Ascending aorta (tissue), 2 donors: Measurements from ENCODE around the gene CD99. TPM values are rescaled to one million over a fixed set of nuclear protein-coding genes. Genes with fewer than 3 reads are reported as not detected.
"Not testable (repeated sequence)": the region's sequence is repeated elsewhere in the genome, so short reads cannot be mapped to it uniquely, and the experiment has no call there.

ENCODE experiments used
- DNase-seq, 2 donors: peaks; one replicate each; pipeline ENCODE4 v3.0.0-alpha.2; 2019; ENCODE audit warnings: low spot score in 2 of 2
- H3K27ac ChIP-seq, 2 donors: fragments of 200-600 bp; sonication (generic); one replicate each; pipeline ENCODE4 v1.5.1; 2016 to 2017; ENCODE audit warnings: mild to moderate bottlenecking in 1 of 2
- H3K27me3 ChIP-seq: fragments of 200-600 bp; sonication (generic); one replicate; pipeline ENCODE4 v1.5.1; 2017
- H3K36me3 ChIP-seq, 2 donors: fragments of 200-600 bp; sonication (generic); one replicate each; pipeline ENCODE4 v1.5.1; 2016
- H3K4me1 ChIP-seq, 2 donors: fragments of 200-600 bp; sonication (generic); one replicate each; pipeline ENCODE4 v1.5.1; 2016 to 2017; ENCODE audit warnings: mild to moderate bottlenecking in 1 of 2
- H3K4me3 ChIP-seq, 2 donors: fragments of 200-600 bp; sonication (generic); one replicate each; pipeline ENCODE4 v1.5.1; 2016 to 2017; ENCODE audit warnings: mild to moderate bottlenecking in 1 of 2
- H3K9me3 ChIP-seq, 2 donors: fragments of 200-600 bp; sonication (generic); one replicate each; pipeline ENCODE4 v1.5.1; 2016
- CTCF ChIP-seq, 3 experiments: fragments of 200-600 bp in 2 of 3; fragments of 450-650 bp in 1 of 3; sonication (generic) in 2 of 3; IDR thresholded peaks; one replicate each; pipeline ENCODE4 v1.5.1; 2016 to 2019; ENCODE audit warnings: antibody characterized with exemption in 3 of 3, mild to moderate bottlenecking in 1 of 3, moderate library complexity in 1 of 3
- intact Hi-C: fragments of 100-400 bp; cut with DNase I; formaldehyde crosslinking; loops from one replicate; pipeline ENCODE4 v1.15.1; 2023
- total RNA-seq: library from RNA; depleted of rRNA; stranded (reverse); fragments of >200 nt; gene quantifications from one replicate; pipeline ENCODE4 v1.1.0, GENCODE V29; 2016

The CD99 gene
- total RNA-seq, 1 donor from 2014 or later: 262 TPM

- DNase-seq: no peak
- Histone ChIP-seq H3K27me3 (no peaks in the 10 kb centered on the region), H3K9me3 (no peaks in the 10 kb centered on the region), H3K36me3 (peaks cover 89 to 96% of the 10 kb centered on the region in 2 donors), H3K4me3 (no peak overlapping the region), H3K27ac (no peak overlapping the region), H3K4me1 (no peaks in the 10 kb centered on the region)
- TF ChIP-seq CTCF (IDR thresholded peaks at IDR 0.05): no peak
- intact Hi-C loops: no loop called here
Observed at GRCh38 chrX:2723286-2723879, 32.3 kb downstream of the CD99 start.

- H3K4me1 ChIP-seq, H3K27ac ChIP-seq, H3K27me3 ChIP-seq, H3K9me3 ChIP-seq, intact Hi-C loops, DNase-seq, H3K4me3 ChIP-seq: not testable (repeated sequence)
- H3K36me3 ChIP-seq: peaks cover 71 to 95% of the 10 kb centered on the region in 2 donors
Observed at GRCh38 chrX:2727264-2727663, 36.2 kb downstream of the CD99 start.

- DNase-seq: no peak
- Histone ChIP-seq H3K9me3 (no peaks in the 10 kb centered on the region), H3K27ac (no peak overlapping the region), H3K27me3 (no peaks in the 10 kb centered on the region), H3K4me3 (no peak overlapping the region), H3K36me3 (peaks cover 38 to 86% of the 10 kb centered on the region in 2 donors), H3K4me1 (no peaks in the 10 kb centered on the region)
- intact Hi-C loops: no loop called here
- TF ChIP-seq CTCF (IDR thresholded peaks at IDR 0.05): no peak
Observed at GRCh38 chrX:2732076-2732475, 41.0 kb downstream of the CD99 start.

GRCh38 chrX:2732649-2733048, 41.6 kb downstream of the CD99 start:
- no peaks in the 10 kb centered on the region for H3K27me3 ChIP-seq
- no peak for TF ChIP-seq CTCF (IDR thresholded peaks at IDR 0.05)
- H3K36me3 ChIP-seq: peaks cover 32 to 86% of the 10 kb centered on the region in 2 donors
- no peaks in the 10 kb centered on the region for H3K9me3 ChIP-seq
- intact Hi-C loops: no loop called here
- no peaks in the 10 kb centered on the region for H3K4me1 ChIP-seq
- no peak for DNase-seq
- H3K4me3 ChIP-seq: no peak overlapping the region
- H3K27ac ChIP-seq: no peak overlapping the region

GRCh38 chrX:2733286-2733685, 42.2 kb downstream of the CD99 start:
- TF ChIP-seq CTCF (IDR thresholded peaks at IDR 0.05): no peak
- intact Hi-C loops: no loop called here
- H3K27me3 ChIP-seq: no peaks in the 10 kb centered on the region

GRCh38 chrX:2735270-2735669, 44.2 kb downstream of the CD99 start:
- Histone ChIP-seq H3K27ac (no peak overlapping the region), H3K9me3 (no peaks in the 10 kb centered on the region), H3K4me3 (no peak overlapping the region), H3K4me1 (no peaks in the 10 kb centered on the region), H3K36me3 (peaks cover 24 to 86% of the 10 kb centered on the region in 2 donors), H3K27me3 (no peaks in the 10 kb centered on the region)
- no peak for DNase-seq
- TF ChIP-seq CTCF (IDR thresholded peaks at IDR 0.05): no peak
- intact Hi-C loops: no loop called here

More at GRCh38 chrX:2733286-2733685, 42.2 kb downstream of the CD99 start:
- DNase-seq: no peak
- Histone ChIP-seq H3K9me3 (no peaks in the 10 kb centered on the region), H3K4me1 (no peaks in the 10 kb centered on the region), H3K36me3 (peaks cover 29 to 86% of the 10 kb centered on the region in 2 donors), H3K27ac (no peak overlapping the region), H3K4me3 (no peak overlapping the region)
